ENCODE data around the gene AGAP1.
A peak's percentile ranks its signal among the peaks of the same experiment; 100 is the strongest.

The AGAP1 gene

GRCh38 chr2:235492850-235493344, 946 bp upstream of the AGAP1 start:
- no peak for DNase-seq

- peak; percentile 61 for DNase-seq
Measured at GRCh38 chr2:235493402-235493774, 455 bp upstream of the AGAP1 start.

- DNase-seq: no peak
Measured at GRCh38 chr2:235494716-235495372, 1.0 kb downstream of the AGAP1 start.

- peak; percentile 29 for DNase-seq
Measured at GRCh38 chr2:235495373-235496238, 1.8 kb downstream of the AGAP1 start.

GRCh38 chr2:235496239-235496621, 2.4 kb downstream of the AGAP1 start:
- peak; percentile 34 for DNase-seq

- no peak for DNase-seq
Measured at GRCh38 chr2:235497096-235497495, 3.3 kb downstream of the AGAP1 start.

- no peak for DNase-seq
Measured at GRCh38 chr2:235498541-235498940, 4.7 kb downstream of the AGAP1 start.

GRCh38 chr2:235498946-235499812, 5.3 kb downstream of the AGAP1 start:
- DNase-seq: no peak

- no peak for DNase-seq
Measured at GRCh38 chr2:235500110-235500760, 6.4 kb downstream of the AGAP1 start.

GRCh38 chr2:235500761-235501672, 7.2 kb downstream of the AGAP1 start:
- DNase-seq: no peak

GRCh38 chr2:235501673-235502031, 7.8 kb downstream of the AGAP1 start:
- no peak for DNase-seq

GRCh38 chr2:235502336-235502735, 8.5 kb downstream of the AGAP1 start:
- DNase-seq: no peak

- DNase-seq: no peak
Measured at GRCh38 chr2:235504441-235505180, 10.8 kb downstream of the AGAP1 start.

- DNase-seq: no peak
Measured at GRCh38 chr2:235505181-235505741, 11.4 kb downstream of the AGAP1 start.

GRCh38 chr2:235506291-235506996, 12.6 kb downstream of the AGAP1 start:
- DNase-seq: peak; percentile 54

- peak; percentile 12 for DNase-seq
Measured at GRCh38 chr2:235506997-235507615, 13.3 kb downstream of the AGAP1 start.

GRCh38 chr2:235507928-235508327, 14.1 kb downstream of the AGAP1 start:
- no peak for DNase-seq

- no peak for DNase-seq
Measured at GRCh38 chr2:235508371-235509160, 14.7 kb downstream of the AGAP1 start.

- DNase-seq: no peak
Measured at GRCh38 chr2:235510318-235510717, 16.5 kb downstream of the AGAP1 start.

All from DMS79 treated with DMSO at 0.1 percent for 48 hours (cell line).